Vagina (tissue), 2 donors: ENCODE measurements around the gene PKP4.

ENCODE experiments used
- POLR2A ChIP-seq, 2 donors: fragments of 450-650 bp; IDR thresholded peaks; one replicate each; pipeline ENCODE4 v1.6.1; 2017; ENCODE audit warnings: antibody characterized with exemption in 2 of 2, mild to moderate bottlenecking in 2 of 2, moderate library complexity in 2 of 2
- POLR2AphosphoS5 ChIP-seq, 2 donors: sonication (generic); formaldehyde crosslinking; IDR thresholded peaks; one replicate each; pipeline ENCODE4 v1.9.0; 2017; ENCODE audit warnings: antibody characterized with exemption in 2 of 2, mild to moderate bottlenecking in 2 of 2, low read depth in 1 of 2; ENCODE audit not compliant: insufficient read depth in 1 of 2
- TF ChIP-seq, protein P1 (sequence below), 3 experiments: fragments of 450-650 bp in 2 of 3; fragments of 200-600 bp in 1 of 3; sonication (generic) in 1 of 3; IDR thresholded peaks; one replicate each; pipeline ENCODE4 v1.5.1; 2017 to 2019; ENCODE audit warnings: antibody characterized with exemption in 3 of 3, mild to moderate bottlenecking in 2 of 3, moderate library complexity in 2 of 3

DNA sequence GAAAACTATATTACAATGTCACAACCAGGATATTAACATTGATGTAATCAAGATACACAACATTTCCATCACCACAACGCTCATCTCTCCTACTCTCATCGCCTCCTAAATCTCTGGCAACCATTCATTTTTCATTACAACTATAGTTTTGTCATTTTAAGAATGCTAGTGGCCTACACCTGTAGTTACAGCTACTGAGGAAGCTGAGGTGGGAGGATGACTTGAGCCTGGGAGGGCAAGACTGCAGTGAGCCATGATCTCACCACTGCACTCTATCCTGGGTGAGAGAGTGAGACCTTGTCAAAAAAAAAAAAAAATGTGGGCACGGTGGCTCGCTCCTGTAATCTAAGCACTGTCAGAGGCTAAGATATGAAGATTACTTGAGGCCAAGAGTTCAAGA, 10.5 kb downstream of the PKP4 start:
- TF ChIP-seq, protein P1, sequence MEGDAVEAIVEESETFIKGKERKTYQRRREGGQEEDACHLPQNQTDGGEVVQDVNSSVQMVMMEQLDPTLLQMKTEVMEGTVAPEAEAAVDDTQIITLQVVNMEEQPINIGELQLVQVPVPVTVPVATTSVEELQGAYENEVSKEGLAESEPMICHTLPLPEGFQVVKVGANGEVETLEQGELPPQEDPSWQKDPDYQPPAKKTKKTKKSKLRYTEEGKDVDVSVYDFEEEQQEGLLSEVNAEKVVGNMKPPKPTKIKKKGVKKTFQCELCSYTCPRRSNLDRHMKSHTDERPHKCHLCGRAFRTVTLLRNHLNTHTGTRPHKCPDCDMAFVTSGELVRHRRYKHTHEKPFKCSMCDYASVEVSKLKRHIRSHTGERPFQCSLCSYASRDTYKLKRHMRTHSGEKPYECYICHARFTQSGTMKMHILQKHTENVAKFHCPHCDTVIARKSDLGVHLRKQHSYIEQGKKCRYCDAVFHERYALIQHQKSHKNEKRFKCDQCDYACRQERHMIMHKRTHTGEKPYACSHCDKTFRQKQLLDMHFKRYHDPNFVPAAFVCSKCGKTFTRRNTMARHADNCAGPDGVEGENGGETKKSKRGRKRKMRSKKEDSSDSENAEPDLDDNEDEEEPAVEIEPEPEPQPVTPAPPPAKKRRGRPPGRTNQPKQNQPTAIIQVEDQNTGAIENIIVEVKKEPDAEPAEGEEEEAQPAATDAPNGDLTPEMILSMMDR (IDR thresholded peaks at IDR 0.05) = no peak
- TF ChIP-seq POLR2A (IDR thresholded peaks at IDR 0.05) (no peak), POLR2AphosphoS5 (IDR thresholded peaks at IDR 0.05; ENCODE audit: insufficient read depth in 1 of 2, low read depth in 1 of 2) (no peak)
